ENCODE measurements around the gene ADIG.

The ADIG gene

DNA sequence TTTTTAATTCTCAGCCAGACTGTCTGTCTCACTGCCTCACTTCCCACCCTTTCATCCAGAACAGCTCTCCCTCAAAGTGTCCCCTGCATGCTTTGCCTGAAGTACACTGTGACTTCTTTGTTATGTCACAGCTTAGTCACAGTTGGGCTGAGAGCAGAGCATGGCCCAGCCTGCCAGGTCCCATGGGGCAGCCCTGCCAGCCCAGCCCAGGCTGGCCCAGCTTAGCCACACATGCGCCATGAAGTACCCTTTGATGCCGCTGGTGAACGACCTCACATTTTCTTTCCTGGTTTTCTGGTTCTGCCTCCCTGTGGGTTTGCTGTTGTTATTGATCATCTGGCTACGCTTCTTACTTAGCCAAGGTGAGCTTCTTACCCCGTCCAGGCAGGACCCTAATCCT is at the start of gene ADIG:
Gene ADIG (plus strand): TSS at position 185 of the 400 bp plus-strand sequence. CDS start 54 bp downstream, at position 239.
- DNase-seq (ENCODE audit: low read depth in 2 of 2, low spot score in 1 of 2), result no peak

GRCh38 chr20:38534756-38535155 is 46.2 kb upstream of the ADIG start:
- DNase-seq (ENCODE audit: low read depth in 2 of 2, low spot score in 1 of 2), result no peak

DNA sequence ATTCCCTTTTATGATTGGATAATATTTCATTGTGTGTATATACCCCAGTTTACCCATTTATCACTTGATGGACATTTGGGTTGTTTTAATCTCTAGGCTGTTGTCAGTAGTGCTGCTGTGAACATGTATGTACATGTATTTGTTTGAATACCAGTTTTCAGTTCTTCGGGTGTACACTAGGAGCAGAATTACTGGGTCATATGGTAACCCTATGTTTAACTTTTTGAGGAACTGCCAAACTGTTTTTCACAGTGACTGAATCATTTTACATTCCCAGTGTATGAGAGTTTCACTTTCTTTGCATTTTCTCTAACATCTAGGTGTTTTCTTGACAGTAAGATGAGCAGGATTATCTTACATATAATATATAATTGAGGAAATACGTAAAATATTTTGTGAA is 44.7 kb upstream of the ADIG start:
- no peak for DNase-seq (ENCODE audit: low read depth in 2 of 2, low spot score in 1 of 2)

- DNase-seq (ENCODE audit: low read depth in 2 of 2, low spot score in 1 of 2), result no peak
Observed at GRCh38 chr20:38537176-38537575, 43.8 kb upstream of the ADIG start.

DNA sequence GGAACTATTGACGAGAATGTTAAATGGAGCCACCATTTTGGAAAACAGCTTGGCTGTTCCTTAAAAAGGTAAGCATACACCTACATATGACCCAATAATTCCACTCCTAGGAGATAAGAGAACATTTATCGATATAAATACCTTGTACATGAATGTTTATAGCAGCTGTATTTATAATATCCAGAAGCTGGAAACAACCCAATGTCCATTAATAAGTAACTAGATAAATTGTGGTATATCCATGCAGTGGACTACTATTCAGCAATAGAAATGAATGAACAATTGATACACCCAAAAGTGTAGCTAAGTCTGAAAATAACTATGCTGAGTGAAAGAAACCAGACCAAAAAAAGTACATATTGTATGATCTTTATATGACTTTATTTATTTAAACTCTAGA is 42.2 kb upstream of the ADIG start:
- no peak for DNase-seq (ENCODE audit: low read depth in 2 of 2, low spot score in 1 of 2)

DNA sequence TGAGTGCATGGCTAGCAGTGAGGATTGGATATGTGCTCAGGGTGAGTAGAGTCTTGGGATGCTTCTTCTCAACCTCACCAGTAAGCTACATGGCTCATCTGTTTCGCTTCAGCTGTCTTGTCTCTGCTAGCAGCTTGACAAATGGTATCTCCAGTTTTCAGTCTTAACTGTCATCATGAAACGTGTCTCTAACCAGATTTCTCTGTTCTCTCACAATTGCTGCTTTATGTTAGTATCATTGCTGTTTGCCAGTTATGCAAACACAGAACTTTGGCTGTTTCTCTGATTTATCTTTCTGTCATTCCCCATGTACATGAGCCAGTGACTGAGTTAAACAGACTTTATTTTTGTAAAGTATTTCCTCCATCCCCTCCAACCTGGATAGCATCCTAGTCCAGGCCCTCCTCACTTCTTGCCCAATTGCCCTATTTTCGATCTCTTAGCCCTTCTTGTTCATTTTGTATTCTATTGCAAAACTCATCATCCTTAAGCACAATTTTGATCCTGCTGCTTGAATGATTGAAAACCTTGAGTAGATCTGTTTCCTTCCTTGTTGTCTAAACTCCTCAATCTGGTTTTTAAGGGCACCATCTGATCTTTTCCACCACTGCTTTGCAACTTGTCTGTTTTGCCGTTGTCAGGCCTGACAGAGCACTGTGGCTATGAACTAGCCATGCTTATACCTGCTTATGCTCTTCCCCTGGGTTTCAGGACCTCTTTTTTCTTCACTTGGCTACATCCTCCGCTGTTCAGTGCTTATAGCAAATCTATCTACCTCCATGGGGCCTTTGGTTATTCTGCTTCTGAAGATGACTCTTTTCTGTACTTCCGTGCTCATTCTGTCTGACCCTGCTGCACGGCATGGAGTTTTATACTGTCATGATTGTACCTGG is 37.7 kb upstream of the ADIG start:
- DNase-seq (ENCODE audit: low read depth in 2 of 2, low spot score in 1 of 2), result no peak

DNA sequence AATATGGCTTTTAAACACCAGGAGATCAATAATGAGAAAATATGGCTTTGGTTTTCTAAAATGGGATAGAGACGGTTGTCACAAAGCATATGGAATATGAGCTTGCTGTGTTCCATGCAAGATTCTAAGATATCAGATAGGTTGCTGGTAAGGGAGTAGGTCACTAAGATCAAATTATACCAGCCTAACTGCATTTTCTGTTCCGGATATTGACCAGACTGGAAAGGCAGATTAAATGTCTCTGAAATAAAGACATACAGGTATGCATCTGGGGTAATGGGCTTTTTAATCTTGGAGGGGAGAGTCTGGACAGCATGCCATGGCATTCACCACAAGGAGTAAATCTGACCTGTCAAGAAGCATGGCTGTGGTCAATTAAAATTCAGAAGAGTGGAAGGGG is 35.2 kb upstream of the ADIG start:
- no peak for DNase-seq (ENCODE audit: low read depth in 2 of 2, low spot score in 1 of 2)

DNA sequence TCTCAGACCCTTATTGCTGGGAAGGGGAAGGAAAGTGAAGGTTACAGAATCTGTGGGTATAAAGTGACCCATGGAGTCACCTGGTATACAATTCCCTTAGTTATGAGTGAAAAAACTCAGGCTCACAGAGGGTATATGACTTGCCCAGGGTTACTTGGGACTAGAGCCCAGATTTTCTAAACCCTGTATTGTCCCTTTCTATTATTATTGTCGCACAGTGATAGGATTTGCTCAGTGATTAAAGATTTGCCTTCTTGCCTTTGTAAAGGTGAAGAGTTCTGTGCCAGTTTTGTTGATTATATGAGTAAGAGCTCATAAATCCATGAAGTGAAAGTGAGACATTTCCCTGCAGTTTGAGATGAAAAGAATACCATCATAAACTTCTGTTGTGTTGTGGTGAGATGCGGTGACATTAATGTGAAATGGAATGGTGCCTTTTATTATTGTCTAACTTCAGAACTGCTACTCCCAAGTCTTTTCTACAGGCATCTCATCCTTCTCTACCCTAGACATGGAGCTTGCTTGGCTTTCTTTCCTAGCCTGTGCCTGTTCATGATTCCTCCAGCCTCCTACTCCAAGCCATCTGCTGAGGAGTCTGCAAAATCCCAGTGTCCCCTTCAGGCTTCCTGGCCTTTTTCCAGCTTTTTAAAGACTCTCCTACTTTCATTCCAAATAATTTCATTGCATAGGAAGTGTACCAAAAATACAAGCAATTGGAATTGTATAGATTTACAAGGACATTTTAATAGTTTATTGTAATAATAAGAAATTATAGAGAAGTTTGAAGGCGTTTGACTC is 33.5 kb upstream of the ADIG start:
- no peak for DNase-seq (ENCODE audit: low read depth in 2 of 2, low spot score in 1 of 2)

GRCh38 chr20:38548356-38549083 is 32.5 kb upstream of the ADIG start:
- DNase-seq (ENCODE audit: low read depth in 2 of 2, low spot score in 1 of 2), result no peak

DNA sequence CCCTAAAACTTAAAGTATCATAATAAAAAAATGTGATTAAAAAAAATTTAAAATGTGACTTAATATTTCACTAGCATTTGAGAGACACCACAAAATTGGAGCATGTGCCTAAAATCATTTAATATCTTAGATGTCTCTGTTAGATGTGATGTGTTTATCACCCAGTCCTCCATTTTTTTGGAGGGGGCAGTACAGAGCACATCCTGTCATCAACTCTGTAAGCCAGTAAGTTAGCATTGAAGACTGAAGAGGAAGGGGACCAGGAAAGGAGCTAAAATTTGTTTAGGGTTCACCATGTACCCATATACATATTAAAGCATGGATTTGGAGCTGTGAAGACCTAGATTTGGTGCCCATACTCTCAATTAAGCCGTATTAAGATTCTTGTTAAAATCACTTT is 30.7 kb upstream of the ADIG start:
- DNase-seq (ENCODE audit: low read depth in 2 of 2, low spot score in 1 of 2), result no peak

- DNase-seq (ENCODE audit: low read depth in 2 of 2, low spot score in 1 of 2), result no peak
Observed at GRCh38 chr20:38551056-38551626, 29.9 kb upstream of the ADIG start.

DNA sequence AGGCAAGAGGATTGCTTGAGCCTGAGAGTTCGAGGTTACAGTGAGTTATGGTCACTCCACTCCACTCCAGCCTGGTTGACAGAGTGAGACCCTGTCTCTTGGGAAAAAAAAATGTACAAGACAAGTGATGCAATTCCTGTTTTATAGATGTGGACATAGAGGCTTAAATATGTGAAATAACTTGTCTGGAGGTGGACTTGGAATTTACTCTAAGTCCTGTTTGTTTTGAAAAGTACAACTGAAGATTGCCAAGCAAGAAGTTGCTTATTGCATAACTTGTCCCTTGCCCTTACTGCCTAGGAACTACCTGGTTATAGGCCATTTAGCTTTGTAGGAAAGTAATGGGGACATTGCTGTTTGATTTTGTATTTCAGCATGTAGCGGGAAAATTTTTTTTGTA is 26.0 kb upstream of the ADIG start:
- no peak for DNase-seq (ENCODE audit: low read depth in 2 of 2, low spot score in 1 of 2)

GRCh38 chr20:38555395-38555794 is 25.6 kb upstream of the ADIG start:
- no peak for DNase-seq (ENCODE audit: low read depth in 2 of 2, low spot score in 1 of 2)

- DNase-seq (ENCODE audit: low read depth in 2 of 2, low spot score in 1 of 2), result no peak
Observed at GRCh38 chr20:38557174-38557573, 23.8 kb upstream of the ADIG start.

GRCh38 chr20:38558596-38559360 is 22.2 kb upstream of the ADIG start:
- DNase-seq (ENCODE audit: low read depth in 2 of 2, low spot score in 1 of 2), result no peak

DNA sequence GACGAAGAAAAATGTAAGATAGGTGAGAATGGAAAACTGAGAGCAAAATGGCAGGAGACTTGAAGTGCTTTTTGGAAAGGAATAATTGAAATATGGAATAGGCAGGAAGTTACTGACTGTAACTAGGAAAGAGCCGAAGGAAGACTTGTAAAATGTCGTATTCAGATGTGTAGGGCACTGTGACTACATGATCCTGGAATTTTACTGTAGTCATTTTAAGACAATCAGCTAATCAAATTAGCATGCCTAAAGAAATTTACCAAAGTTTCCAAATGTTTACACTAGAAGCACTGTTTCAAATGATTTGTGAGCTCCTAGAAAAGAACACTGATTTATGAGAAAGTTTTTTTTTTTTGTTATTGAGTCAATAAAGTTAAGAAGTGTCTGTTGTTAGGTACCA is 21.2 kb upstream of the ADIG start:
- no peak for DNase-seq (ENCODE audit: low read depth in 2 of 2, low spot score in 1 of 2)

DNA sequence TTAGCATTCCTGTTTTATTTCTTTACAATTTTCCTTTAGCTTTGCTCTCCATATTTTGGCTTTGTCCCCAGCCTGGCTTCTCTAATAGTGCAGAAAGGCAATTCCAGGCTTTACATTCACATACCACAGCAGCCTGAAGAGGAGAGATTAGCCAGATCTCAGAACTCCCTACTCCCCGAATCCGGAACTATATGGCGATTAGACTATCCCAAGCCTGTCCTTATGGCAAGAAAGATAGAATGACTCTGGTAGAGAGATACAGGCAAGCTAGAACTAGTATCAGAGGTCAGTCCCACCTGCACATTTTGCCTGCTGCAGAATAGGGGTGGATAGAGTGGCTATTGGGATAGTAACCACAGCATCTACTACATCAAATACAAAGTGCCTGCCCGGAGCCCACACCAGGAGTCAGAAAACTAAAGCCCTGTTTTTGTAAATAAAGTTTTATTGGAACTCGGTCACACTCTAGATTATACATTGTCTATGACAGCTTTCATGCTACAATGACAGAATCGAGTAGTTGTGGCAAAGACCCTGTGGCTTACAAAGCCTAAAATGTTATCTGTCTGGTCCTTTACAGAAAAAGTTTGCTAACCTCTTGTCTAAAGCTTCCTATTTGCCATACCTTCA is 17.1 kb upstream of the ADIG start:
- DNase-seq (ENCODE audit: low read depth in 2 of 2, low spot score in 1 of 2), result no peak

DNA sequence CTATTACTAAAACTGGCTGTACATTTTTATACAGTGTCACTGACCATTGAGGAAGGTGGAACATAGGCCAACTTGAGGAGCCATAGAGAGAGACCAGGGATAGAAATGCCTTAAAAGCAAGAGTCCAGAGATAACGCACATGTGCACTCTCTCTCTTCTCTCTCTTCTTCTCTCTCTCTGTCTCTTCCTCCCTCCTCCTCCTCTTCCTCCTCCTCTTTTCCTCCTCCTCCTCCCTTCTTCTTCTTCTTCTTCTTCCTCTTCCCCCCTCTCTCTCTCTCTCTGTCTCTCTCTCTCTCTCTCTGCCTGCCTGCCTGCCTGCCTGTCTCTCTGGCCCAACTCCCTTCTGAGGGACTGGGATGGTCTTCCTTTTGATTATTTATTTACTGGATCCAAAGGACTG is 16.3 kb upstream of the ADIG start:
- DNase-seq (ENCODE audit: low read depth in 2 of 2, low spot score in 1 of 2), result no peak

DNA sequence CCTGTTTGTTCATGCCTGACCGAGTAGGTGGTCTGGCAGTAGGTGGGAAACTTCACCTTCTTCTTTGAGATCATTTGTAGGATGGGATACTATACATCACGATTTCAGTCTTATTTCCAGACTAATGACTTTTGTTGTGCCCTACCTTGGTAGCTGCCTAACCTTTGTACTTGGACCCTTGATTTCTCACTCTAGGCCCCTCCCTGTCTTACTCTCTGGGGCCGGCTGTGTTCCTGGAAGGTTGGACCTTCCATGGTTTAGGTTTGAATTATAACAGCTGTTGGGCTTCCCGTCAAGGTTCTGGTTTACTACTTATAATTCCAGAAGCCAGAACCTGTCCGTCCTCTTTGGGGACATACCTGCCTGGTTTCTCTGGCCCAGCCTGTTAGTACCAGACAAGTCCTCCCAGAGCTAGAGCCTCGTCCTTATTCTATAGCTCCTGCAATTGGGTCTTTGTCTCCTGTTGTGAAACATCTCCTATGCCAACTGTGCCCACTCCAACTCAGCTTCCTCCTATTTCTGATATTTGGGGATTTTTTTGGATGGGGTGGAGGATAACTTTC is 14.9 kb upstream of the ADIG start:
- DNase-seq (ENCODE audit: low read depth in 2 of 2, low spot score in 1 of 2), result no peak
